Activated gamma-delta T cell (primary cell): ENCODE measurements around the gene APC2.

ENCODE experiments used
- DNase-seq: peaks from one replicate; lab custom pipeline; 2025; lab: John Stamatoyannopoulos, UW
- total RNA-seq, 2 donors: gene quantifications; one replicate each; lab custom pipeline; 2026; lab: John Stamatoyannopoulos, UW

Gene APC2
- total RNA-seq, result 0.44 to 0.51 reads per million in 2 donors

GRCh38 chr19:1449467-1450442 lies at the start of gene APC2:
Gene APC2 (plus strand): TSS chr19:1450121. CDS start chr19:1453002, 2,881 bp downstream.
- no peak for DNase-seq

GRCh38 chr19:1400281-1401137 lies 49.4 kb upstream of the APC2 start:
- no peak for DNase-seq

GRCh38 chr19:1401138-1401888 lies 48.6 kb upstream of the APC2 start, which contains the start of gene GAMT:
Gene GAMT (minus strand): TSS chr19:1401542. CDS start chr19:1401476, 66 bp downstream.
- peak; percentile 43 for DNase-seq

- DNase-seq, result no peak
Measured at GRCh38 chr19:1401889-1402217, 48.1 kb upstream of the APC2 start.

GRCh38 chr19:1402411-1403070 lies 47.4 kb upstream of the APC2 start:
- DNase-seq, result no peak

GRCh38 chr19:1406774-1407527 lies 43.0 kb upstream of the APC2 start:
- DNase-seq, result peak; percentile 100

GRCh38 chr19:1407528-1408299 lies 42.2 kb upstream of the APC2 start, which contains the start of gene DAZAP1:
Gene DAZAP1 (plus strand): TSS chr19:1407586. CDS start chr19:1407774, 188 bp downstream.
- peak; percentile 50 for DNase-seq

GRCh38 chr19:1408300-1409203 lies 41.4 kb upstream of the APC2 start:
- DNase-seq, result peak; percentile 54

- DNase-seq, result no peak
Measured at GRCh38 chr19:1409204-1410005, 40.5 kb upstream of the APC2 start.

GRCh38 chr19:1410136-1410786 lies 39.7 kb upstream of the APC2 start:
- no peak for DNase-seq

GRCh38 chr19:1410789-1411188 lies 39.1 kb upstream of the APC2 start:
- no peak for DNase-seq

- no peak for DNase-seq
Measured at GRCh38 chr19:1411255-1412191, 38.4 kb upstream of the APC2 start.

- DNase-seq, result no peak
Measured at GRCh38 chr19:1412323-1412923, 37.5 kb upstream of the APC2 start.

- no peak for DNase-seq
Measured at GRCh38 chr19:1412995-1413800, 36.7 kb upstream of the APC2 start.
